ENCODE measurements around the gene SYTL2.
A peak's percentile ranks its signal among the peaks of the same experiment; 100 is the strongest.

Gene SYTL2

GRCh38 chr11:85748455-85748891 lies 62.5 kb downstream of the SYTL2 start:
- no peak for DNase-seq (ENCODE audit: low read depth, low spot score)
- TF ChIP-seq EZH2 (IDR thresholded peaks at IDR 0.05) (no peak), POLR2AphosphoS5 (IDR thresholded peaks at IDR 0.05; ENCODE audit: borderline replicate concordance, low read depth, low read length) (no peak), FOXP2 (optimal IDR thresholded peaks at IDR 0.05; ENCODE audit: control extremely low read depth, extremely low read length, insufficient read depth) (no peak)
- Histone ChIP-seq H3K27ac (no peak overlapping the region), H3K4me3 (no peak overlapping the region), H3K9me3 (ENCODE audit: low read depth, low read length) (no peaks in the 10 kb centered on the region), H3K36me3 (ENCODE audit: insufficient read depth, low read length) (no peaks in the 10 kb centered on the region), H3K9ac (ENCODE audit: insufficient read length) (no peak overlapping the region)

DNA sequence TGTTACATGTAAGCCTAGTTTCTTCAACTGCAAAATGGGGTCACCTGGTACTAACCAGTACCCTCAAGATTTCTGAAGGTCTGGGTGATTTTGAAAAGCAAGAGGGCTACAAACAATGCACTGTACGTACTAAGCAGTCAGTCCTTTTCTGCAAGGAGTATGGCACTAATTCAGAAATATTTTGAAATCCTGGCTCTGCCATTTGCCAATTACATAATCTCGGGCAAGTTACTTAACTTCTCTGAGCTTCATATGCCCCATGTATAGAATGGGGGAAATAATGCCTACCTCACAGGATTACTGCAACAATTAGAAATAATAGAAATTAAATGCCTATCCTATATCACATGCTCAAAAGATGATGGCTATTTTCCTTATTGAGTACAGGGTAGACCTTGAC lies 64.3 kb downstream of the SYTL2 start:
- TF ChIP-seq FOXP2 (optimal IDR thresholded peaks at IDR 0.05; ENCODE audit: control extremely low read depth, extremely low read length, insufficient read depth) (no peak), EZH2 (IDR thresholded peaks at IDR 0.05) (no peak)
- Histone ChIP-seq H3K27ac (no peak overlapping the region), H3K9ac (ENCODE audit: insufficient read length) (no peak overlapping the region), H3K36me3 (ENCODE audit: insufficient read depth, low read length) (no peaks in the 10 kb centered on the region), H3K4me3 (no peak overlapping the region), H3K9me3 (ENCODE audit: low read depth, low read length) (no peaks in the 10 kb centered on the region)
- DNase-seq (ENCODE audit: low read depth, low spot score), result no peak

DNA sequence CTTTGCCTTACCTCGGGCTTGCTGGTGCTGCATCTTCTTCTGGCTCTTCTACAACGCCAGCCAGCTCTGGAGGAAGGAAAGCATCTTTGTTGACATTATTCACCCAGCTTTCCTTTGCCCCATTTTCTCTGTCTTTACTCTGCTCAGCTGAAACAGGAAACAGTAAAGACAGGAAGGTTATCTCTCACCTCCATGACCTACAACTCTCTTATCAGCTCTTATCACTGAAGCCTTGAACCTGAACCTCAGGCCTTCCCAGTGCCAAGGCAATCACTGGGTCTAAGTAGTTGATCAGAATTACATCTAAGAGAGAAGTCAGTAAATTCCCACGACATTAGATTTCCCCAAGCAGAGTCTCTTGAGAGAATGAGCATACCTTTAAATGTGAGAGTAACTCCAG lies 65.3 kb downstream of the SYTL2 start:
- TF ChIP-seq FOXP2 (optimal IDR thresholded peaks at IDR 0.05; ENCODE audit: control extremely low read depth, extremely low read length, insufficient read depth), result no peak
- no peak for TF ChIP-seq EZH2 (IDR thresholded peaks at IDR 0.05)
- TF ChIP-seq POLR2AphosphoS5 (IDR thresholded peaks at IDR 0.05; ENCODE audit: borderline replicate concordance, low read depth, low read length), result no peak
- no peak overlapping the region for H3K27ac ChIP-seq
- no peak for DNase-seq (ENCODE audit: low read depth, low spot score)
- H3K36me3 ChIP-seq (ENCODE audit: insufficient read depth, low read length), result no peaks in the 10 kb centered on the region
- H3K9me3 ChIP-seq (ENCODE audit: low read depth, low read length), result no peaks in the 10 kb centered on the region
- no peak overlapping the region for H3K4me3 ChIP-seq
- H3K9ac ChIP-seq (ENCODE audit: insufficient read length), result no peak overlapping the region

GRCh38 chr11:85742873-85743275 lies 68.1 kb downstream of the SYTL2 start:
- Histone ChIP-seq H3K27ac (no peak overlapping the region), H3K9ac (ENCODE audit: insufficient read length) (no peak overlapping the region), H3K4me3 (no peak overlapping the region), H3K9me3 (ENCODE audit: low read depth, low read length) (no peaks in the 10 kb centered on the region), H3K36me3 (ENCODE audit: insufficient read depth, low read length) (no peaks in the 10 kb centered on the region)
- no peak for TF ChIP-seq EZH2 (IDR thresholded peaks at IDR 0.05)
- no peak for TF ChIP-seq FOXP2 (optimal IDR thresholded peaks at IDR 0.05; ENCODE audit: control extremely low read depth, extremely low read length, insufficient read depth)
- TF ChIP-seq POLR2AphosphoS5 (IDR thresholded peaks at IDR 0.05; ENCODE audit: borderline replicate concordance, low read depth, low read length), result no peak
- DNase-seq (ENCODE audit: low read depth, low spot score), result no peak

- Histone ChIP-seq H3K9ac (ENCODE audit: insufficient read length) (no peak overlapping the region), H3K36me3 (ENCODE audit: insufficient read depth, low read length) (no peaks in the 10 kb centered on the region), H3K4me3 (no peak overlapping the region), H3K27ac (no peak overlapping the region), H3K9me3 (ENCODE audit: low read depth, low read length) (no peaks in the 10 kb centered on the region)
- TF ChIP-seq POLR2AphosphoS5 (IDR thresholded peaks at IDR 0.05; ENCODE audit: borderline replicate concordance, low read depth, low read length) (no peak), FOXP2 (optimal IDR thresholded peaks at IDR 0.05; ENCODE audit: control extremely low read depth, extremely low read length, insufficient read depth) (no peak), EZH2 (IDR thresholded peaks at IDR 0.05) (no peak)
- no peak for DNase-seq (ENCODE audit: low read depth, low spot score)
These were observed 68.6 kb downstream of the SYTL2 start for GRCh38 chr11:85742348-85742747.

DNA sequence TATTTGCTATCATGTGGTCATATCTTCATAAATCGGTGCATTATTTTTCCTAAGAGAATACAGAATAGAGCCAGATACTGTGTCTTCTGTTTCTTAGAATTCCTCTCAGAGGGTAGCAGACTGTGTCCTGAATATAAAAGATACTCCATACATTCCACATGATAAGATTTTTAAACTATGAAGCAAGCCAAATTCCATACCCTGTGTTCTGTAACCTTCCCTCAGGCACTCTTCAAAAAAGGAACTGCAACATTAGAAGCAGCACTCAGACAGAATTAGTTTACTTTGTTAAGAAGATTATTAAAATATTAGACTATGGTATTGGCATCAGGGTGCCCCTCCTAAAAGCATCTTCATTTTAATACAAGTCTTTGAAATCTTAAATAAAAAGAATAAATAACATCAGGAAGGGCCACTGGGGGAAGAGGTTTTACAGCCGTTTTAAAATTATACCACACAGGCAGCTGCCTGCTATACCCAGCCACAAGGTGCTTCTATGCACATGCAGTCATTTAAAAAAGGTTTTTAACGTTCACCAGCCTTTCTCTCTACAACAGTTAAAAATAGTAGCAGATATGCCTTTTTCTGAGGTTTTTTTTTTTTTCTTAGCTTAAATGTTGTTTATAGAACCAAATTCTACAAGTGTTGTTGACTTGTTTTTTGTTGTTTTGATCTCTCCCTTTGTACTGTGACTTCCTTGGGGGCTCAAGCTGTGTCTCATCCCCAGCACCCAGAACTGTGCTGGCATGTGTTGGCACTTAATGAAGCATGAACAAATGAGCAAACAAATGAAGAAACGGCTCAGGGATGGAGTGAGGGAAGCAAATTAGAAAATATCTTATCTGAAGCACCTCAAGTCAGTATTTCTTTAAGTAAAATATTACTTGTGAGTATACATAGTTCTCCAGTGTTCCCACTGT lies 70.2 kb downstream of the SYTL2 start:
- Histone ChIP-seq H3K27ac (no peak overlapping the region), H3K9me3 (ENCODE audit: low read depth, low read length) (no peaks in the 10 kb centered on the region), H3K36me3 (ENCODE audit: insufficient read depth, low read length) (no peaks in the 10 kb centered on the region), H3K4me3 (peak overlapping the region; percentile 27), H3K9ac (ENCODE audit: insufficient read length) (no peak overlapping the region)
- TF ChIP-seq FOXP2 (optimal IDR thresholded peaks at IDR 0.05; ENCODE audit: control extremely low read depth, extremely low read length, insufficient read depth) (no peak), POLR2AphosphoS5 (IDR thresholded peaks at IDR 0.05; ENCODE audit: borderline replicate concordance, low read depth, low read length) (no peak), EZH2 (IDR thresholded peaks at IDR 0.05) (no peak)
- peak; percentile 52 for DNase-seq (ENCODE audit: low read depth, low spot score)

DNA sequence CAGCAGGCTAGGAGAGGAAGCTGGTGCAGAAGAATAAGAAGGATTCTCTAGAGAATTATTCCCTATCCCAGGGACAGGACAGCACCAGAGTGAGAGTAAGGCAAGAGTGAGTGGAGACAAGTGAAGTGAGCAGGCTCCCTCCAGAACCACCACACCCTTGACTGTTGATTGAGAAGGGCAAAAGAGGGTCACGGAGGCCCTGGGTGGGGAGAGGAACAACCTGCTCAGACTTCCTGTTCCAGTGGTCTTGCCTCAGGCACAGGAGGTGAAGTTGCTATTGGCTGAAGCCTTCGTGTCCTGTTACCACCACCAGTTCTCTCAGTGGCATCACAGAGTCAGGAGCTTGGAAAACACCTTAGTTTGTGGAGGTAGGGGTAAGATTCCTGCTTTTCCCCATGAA lies 73.2 kb downstream of the SYTL2 start:
- no peaks in the 10 kb centered on the region for H3K36me3 ChIP-seq (ENCODE audit: insufficient read depth, low read length)
- TF ChIP-seq FOXP2 (optimal IDR thresholded peaks at IDR 0.05; ENCODE audit: control extremely low read depth, extremely low read length, insufficient read depth) (no peak), POLR2AphosphoS5 (IDR thresholded peaks at IDR 0.05; ENCODE audit: borderline replicate concordance, low read depth, low read length) (no peak), EZH2 (IDR thresholded peaks at IDR 0.05) (no peak)
- H3K9me3 ChIP-seq (ENCODE audit: low read depth, low read length), result no peaks in the 10 kb centered on the region
- no peak overlapping the region for H3K27ac ChIP-seq
- no peak for DNase-seq (ENCODE audit: low read depth, low spot score)
- H3K4me3 ChIP-seq, result no peak overlapping the region
- no peak overlapping the region for H3K9ac ChIP-seq (ENCODE audit: insufficient read length)

DNA sequence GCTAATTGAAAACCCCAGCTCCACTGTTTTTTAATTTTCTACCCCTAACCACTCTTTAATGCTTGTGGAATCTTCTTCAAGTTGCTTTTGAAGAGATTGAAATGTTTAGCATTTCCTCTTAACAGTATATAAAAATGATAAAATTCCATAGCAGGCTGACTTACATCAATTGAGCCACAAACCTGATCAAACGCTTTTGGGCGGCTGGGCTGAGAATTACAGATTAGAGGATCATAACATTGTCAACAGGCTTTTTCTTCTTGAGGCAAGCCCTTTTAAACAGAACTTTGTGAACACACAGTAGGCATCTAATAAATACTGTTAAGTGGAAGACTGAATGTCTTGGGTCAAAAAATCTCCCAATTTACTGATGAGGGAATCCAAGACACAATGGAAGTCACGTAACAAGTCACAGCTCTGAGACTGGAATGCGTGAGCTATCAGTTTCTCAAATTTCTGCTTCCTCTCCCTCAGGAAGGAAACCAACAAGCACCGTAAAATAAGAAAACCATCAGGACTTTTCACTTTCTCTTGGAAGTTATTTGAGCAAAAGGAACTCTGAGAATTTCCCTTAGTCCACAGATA lies 75.0 kb downstream of the SYTL2 start:
- H3K9me3 ChIP-seq (ENCODE audit: low read depth, low read length), result no peaks in the 10 kb centered on the region
- H3K36me3 ChIP-seq (ENCODE audit: insufficient read depth, low read length), result no peaks in the 10 kb centered on the region
- DNase-seq (ENCODE audit: low read depth, low spot score), result no peak
- 0 out of 2 replicates have a peak overlapping the region, but pooled peaks have one; percentile 0 for H3K4me3 ChIP-seq
- no peak for TF ChIP-seq POLR2AphosphoS5 (IDR thresholded peaks at IDR 0.05; ENCODE audit: borderline replicate concordance, low read depth, low read length)
- TF ChIP-seq EZH2 (IDR thresholded peaks at IDR 0.05), result no peak
- TF ChIP-seq FOXP2 (optimal IDR thresholded peaks at IDR 0.05; ENCODE audit: control extremely low read depth, extremely low read length, insufficient read depth), result no peak
- H3K27ac ChIP-seq, result no peak overlapping the region
- no peak overlapping the region for H3K9ac ChIP-seq (ENCODE audit: insufficient read length)
